Panc1 (cell line): ENCODE measurements around the gene RPL23.

Experiments used
- POLR2AphosphoS5 ChIP-seq: IDR thresholded peaks from 2 replicates; pipeline ENCODE4 v1.6.1; 2012; ENCODE audit warnings: mild to moderate bottlenecking, low read depth, low read length, moderate library complexity
- SIN3A ChIP-seq: IDR thresholded peaks from 2 replicates; pipeline ENCODE4 v1.6.1; 2012; ENCODE audit warnings: low read depth, mild to moderate bottlenecking, low read length, moderate library complexity, borderline replicate concordance; ENCODE audit not compliant: insufficient read depth
- TCF7L2 ChIP-seq: IDR thresholded peaks from 2 replicates; pipeline ENCODE4 v1.6.1; 2011; ENCODE audit warnings: mild to moderate bottlenecking, low read depth, low read length, inconsistent platforms
- TF ChIP-seq, protein P1 (sequence below): fragments of 450-650 bp; IDR thresholded peaks from 2 replicates; pipeline ENCODE4 v1.5.1; 2017; ENCODE audit warnings: mild to moderate bottlenecking
- TF ChIP-seq, protein P2 (sequence below), 2 experiments: IDR thresholded peaks; 2 replicates each; pipeline ENCODE4 v1.6.1; 2011 to 2012; ENCODE audit warnings: low read depth in 2 of 2, control low read depth in 1 of 2, low read length in 1 of 2, mild to moderate bottlenecking in 1 of 2, moderate library complexity in 1 of 2; ENCODE audit not compliant: insufficient read depth in 1 of 2

DNA sequence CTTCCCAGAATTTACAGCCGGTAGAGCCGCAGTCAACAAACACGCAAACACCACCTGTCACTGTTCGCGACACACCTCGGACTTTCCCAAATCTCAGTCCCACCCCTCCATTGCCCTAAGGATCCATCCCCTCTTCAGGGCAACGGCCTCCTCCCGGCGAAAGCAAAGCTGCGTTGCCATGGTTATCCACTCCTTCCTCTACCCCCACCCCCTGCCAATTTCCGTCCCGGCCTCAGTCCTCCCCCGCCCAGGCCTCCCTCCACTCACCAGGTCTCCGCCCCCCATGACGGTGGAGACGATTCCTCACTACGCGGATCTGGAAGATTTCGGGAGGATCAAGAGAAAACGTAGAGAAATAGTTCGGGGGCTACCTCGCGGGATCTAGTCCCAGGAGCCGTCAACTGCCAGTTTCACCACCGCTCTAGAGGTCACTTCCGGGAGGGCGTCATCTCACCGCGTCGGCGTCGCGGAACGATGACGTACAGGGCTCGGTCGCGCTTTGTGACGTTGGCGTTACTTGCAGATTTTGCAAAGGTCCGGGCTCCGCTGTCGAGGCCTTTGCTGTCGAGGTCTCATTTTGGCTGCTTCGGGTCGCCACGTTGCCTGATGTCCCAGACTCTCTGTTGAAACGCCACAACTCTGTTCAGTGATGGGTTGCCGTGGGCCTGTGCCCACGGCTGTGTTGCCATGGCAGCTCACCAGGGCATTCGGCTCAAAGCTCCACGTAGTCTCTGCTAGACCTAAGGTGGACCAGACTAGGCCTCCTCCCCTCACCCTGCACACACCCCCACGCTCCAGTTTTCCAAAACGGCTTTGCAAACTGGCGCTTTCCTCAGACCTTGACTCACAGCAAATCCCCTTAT is 28.4 kb downstream of the RPL23 start, which contains the start of gene CWC25:
- TF ChIP-seq TCF7L2 (0 out of 2 replicates have a peak, but pooled peaks have one; percentile 30), POLR2AphosphoS5 (peak; percentile 88), SIN3A (peak; percentile 66; the same call in 1 of the 2 replicates)
- TF ChIP-seq, protein P1, sequence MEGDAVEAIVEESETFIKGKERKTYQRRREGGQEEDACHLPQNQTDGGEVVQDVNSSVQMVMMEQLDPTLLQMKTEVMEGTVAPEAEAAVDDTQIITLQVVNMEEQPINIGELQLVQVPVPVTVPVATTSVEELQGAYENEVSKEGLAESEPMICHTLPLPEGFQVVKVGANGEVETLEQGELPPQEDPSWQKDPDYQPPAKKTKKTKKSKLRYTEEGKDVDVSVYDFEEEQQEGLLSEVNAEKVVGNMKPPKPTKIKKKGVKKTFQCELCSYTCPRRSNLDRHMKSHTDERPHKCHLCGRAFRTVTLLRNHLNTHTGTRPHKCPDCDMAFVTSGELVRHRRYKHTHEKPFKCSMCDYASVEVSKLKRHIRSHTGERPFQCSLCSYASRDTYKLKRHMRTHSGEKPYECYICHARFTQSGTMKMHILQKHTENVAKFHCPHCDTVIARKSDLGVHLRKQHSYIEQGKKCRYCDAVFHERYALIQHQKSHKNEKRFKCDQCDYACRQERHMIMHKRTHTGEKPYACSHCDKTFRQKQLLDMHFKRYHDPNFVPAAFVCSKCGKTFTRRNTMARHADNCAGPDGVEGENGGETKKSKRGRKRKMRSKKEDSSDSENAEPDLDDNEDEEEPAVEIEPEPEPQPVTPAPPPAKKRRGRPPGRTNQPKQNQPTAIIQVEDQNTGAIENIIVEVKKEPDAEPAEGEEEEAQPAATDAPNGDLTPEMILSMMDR, result no peak
- TF ChIP-seq, protein P2, sequence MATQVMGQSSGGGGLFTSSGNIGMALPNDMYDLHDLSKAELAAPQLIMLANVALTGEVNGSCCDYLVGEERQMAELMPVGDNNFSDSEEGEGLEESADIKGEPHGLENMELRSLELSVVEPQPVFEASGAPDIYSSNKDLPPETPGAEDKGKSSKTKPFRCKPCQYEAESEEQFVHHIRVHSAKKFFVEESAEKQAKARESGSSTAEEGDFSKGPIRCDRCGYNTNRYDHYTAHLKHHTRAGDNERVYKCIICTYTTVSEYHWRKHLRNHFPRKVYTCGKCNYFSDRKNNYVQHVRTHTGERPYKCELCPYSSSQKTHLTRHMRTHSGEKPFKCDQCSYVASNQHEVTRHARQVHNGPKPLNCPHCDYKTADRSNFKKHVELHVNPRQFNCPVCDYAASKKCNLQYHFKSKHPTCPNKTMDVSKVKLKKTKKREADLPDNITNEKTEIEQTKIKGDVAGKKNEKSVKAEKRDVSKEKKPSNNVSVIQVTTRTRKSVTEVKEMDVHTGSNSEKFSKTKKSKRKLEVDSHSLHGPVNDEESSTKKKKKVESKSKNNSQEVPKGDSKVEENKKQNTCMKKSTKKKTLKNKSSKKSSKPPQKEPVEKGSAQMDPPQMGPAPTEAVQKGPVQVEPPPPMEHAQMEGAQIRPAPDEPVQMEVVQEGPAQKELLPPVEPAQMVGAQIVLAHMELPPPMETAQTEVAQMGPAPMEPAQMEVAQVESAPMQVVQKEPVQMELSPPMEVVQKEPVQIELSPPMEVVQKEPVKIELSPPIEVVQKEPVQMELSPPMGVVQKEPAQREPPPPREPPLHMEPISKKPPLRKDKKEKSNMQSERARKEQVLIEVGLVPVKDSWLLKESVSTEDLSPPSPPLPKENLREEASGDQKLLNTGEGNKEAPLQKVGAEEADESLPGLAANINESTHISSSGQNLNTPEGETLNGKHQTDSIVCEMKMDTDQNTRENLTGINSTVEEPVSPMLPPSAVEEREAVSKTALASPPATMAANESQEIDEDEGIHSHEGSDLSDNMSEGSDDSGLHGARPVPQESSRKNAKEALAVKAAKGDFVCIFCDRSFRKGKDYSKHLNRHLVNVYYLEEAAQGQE (IDR thresholded peaks at IDR 0.05; ENCODE audit: insufficient read depth in 1 of 2, low read depth in 2 of 2, low read length in 1 of 2), result no peak
